Activated T-helper 2 cell treated with anti-CD3 and anti-CD28 coated beads, Interferon-gamma antibody, Interleukin-2, Interleukin-4, amounts not matched to agents 10 μg/mL and 5 μg/mL and 100 μg/mL, durations not matched to agents 14 hours and 24 hours and 36 hours (primary cell): ENCODE results near the gene FUZ. TPM values are rescaled to one million over a fixed set of nuclear protein-coding genes. Genes with fewer than 3 reads are reported as not detected.

Experiments used
- DNase-seq: peaks from one replicate; pipeline ENCODE4 v3.0.0; 2021; ENCODE audit warnings: low spot score
- H3K27ac Mint-ChIP-seq: one replicate; pipeline ENCODE4 v1.8.0; 2021; ENCODE audit warnings: mixed read lengths
- H3K27me3 Mint-ChIP-seq: one replicate; pipeline ENCODE4 v1.8.0; 2021; ENCODE audit warnings: low read depth, mixed read lengths
- H3K36me3 Mint-ChIP-seq: one replicate; pipeline ENCODE4 v1.8.0; 2021; ENCODE audit warnings: low read depth, mixed read lengths
- H3K4me1 Mint-ChIP-seq: one replicate; pipeline ENCODE4 v1.8.0; 2021; ENCODE audit warnings: low read depth, mixed read lengths
- H3K4me3 Mint-ChIP-seq: one replicate; pipeline ENCODE4 v1.8.0; 2021; ENCODE audit warnings: low read depth, mild to moderate bottlenecking, moderate library complexity, mixed read lengths
- H3K9me3 Mint-ChIP-seq: one replicate; pipeline ENCODE4 v1.8.0; 2021; ENCODE audit warnings: mixed read lengths
- intact Hi-C: fragments of 100-400 bp; cut with micrococcal nuclease; formaldehyde crosslinking; loops from one replicate; pipeline ENCODE4 v1.15.1; 2023
- total RNA-seq: library from RNA; stranded (reverse); gene quantifications from 2 replicates; pipeline ENCODE4 v1.2.3, GENCODE V29; 2022

Gene FUZ
- total RNA-seq, 1 donor from 2014 or later, result 13.6 TPM

DNA sequence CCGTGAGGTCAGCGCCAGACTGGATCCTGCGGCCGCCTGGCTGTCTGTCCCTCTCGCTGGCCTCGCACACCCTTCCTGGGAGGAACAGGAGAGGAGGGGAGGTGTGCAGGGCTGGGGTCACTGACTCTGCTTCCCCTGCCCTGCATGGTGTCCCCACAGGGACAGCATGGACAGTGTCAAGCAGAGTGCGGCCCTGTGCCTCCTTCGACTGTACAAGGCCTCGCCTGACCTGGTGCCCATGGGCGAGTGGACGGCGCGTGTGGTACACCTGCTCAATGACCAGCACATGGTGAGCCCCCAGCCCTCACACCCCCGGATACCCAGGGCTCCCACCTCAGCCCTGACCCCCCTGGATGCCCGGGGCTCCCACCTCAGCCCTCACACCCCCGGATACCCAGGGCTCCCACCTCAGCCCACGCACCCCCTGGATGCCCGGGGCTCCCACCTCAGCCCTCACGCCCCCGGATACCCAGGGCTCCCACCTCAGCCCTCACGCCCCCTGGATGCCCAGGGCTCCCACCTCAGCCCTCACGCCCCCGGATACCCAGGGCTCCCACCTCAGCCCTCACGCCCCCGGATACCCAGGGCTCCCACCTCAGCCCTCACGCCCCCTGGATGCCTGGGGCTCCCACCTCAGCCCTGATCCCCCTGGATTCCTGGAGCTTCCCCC, 21.2 kb downstream of the FUZ start:
- no peak overlapping the region for H3K4me3 Mint-ChIP-seq
- intact Hi-C loops, result no loop called here
- H3K4me1 Mint-ChIP-seq, result peaks cover 4% of the 10 kb centered on the region
- no peaks in the 10 kb centered on the region for H3K27me3 Mint-ChIP-seq
- H3K36me3 Mint-ChIP-seq, result peaks cover 52% of the 10 kb centered on the region
- DNase-seq, result no peak
- no peaks in the 10 kb centered on the region for H3K9me3 Mint-ChIP-seq
- no peak overlapping the region for H3K27ac Mint-ChIP-seq

DNA sequence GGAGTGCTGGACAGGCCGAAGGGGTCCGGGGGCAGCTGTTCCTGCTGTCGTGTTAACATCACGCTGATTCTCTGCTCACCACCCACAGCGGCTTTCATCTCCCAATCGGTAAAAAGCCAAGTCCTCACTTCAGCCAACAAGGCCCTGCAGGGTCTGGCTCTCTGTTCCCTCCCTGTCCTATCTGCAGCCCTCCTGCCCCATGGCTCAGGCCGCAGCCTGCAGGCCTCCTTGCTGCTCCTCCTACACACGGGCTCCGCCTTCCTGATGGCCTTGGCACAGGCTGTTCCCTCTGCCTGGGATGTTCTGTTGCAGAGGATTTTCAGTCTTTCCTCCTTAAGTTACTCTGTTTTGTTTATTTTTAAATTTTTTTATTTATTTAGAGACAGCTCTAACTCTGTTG, 22.2 kb downstream of the FUZ start:
- Mint-ChIP-seq H3K9me3 (no peaks in the 10 kb centered on the region), H3K36me3 (peaks cover 53% of the 10 kb centered on the region), H3K4me1 (peaks cover 4% of the 10 kb centered on the region), H3K4me3 (no peak overlapping the region), H3K27me3 (no peaks in the 10 kb centered on the region), H3K27ac (no peak overlapping the region)
- no peak for DNase-seq
- intact Hi-C loops, result no loop called here

DNA sequence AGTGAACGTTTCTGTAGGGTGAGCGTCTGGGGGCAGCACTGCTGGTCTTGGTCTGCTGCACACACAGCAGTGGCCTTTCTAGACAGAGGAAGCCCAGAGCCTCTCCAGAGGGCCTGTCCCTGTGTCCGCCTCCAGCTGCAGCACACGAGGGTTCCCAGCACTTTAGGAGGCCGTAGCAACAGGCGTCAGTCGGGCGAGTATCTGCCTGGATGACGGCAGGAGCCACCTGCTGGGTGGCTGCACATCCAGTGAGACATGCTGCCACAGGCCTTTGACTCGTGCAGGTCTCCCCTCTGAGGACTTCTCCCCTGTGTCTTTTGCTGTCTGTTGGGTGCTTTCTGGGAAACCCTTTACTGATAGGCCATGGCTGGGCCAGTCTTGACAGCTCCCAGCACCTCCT, 24.2 kb downstream of the FUZ start:
- H3K4me3 Mint-ChIP-seq, result no peak overlapping the region
- DNase-seq, result no peak
- peaks cover 4% of the 10 kb centered on the region for H3K4me1 Mint-ChIP-seq
- intact Hi-C loops, result no loop called here
- no peak overlapping the region for H3K27ac Mint-ChIP-seq
- H3K9me3 Mint-ChIP-seq, result no peaks in the 10 kb centered on the region
- H3K36me3 Mint-ChIP-seq, result peaks cover 55% of the 10 kb centered on the region
- no peaks in the 10 kb centered on the region for H3K27me3 Mint-ChIP-seq

DNA sequence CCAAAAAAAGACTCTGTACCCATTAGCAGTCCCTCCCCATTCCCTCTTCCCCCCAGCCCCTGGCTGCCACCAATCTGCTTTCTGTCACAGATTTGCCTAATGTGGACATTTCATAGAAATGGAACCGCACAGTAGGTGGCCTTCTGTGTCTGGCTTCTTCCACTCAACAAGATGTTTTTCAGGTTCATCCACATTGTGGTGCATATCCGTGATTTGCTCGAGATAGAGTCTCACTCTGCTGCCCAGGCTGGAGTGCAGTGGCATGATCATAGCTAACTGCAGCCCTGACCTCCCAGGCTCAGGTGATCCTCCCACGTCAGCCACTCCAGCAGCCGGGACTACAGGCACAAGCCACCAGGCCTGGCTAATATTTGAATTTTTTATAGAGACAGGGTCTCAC, 25.3 kb downstream of the FUZ start:
- Mint-ChIP-seq H3K4me3 (no peak overlapping the region), H3K4me1 (no peaks in the 10 kb centered on the region), H3K27ac (no peak overlapping the region), H3K27me3 (no peaks in the 10 kb centered on the region), H3K36me3 (peaks cover 59% of the 10 kb centered on the region), H3K9me3 (no peaks in the 10 kb centered on the region)
- intact Hi-C loops, result no loop called here
- DNase-seq, result no peak

DNA sequence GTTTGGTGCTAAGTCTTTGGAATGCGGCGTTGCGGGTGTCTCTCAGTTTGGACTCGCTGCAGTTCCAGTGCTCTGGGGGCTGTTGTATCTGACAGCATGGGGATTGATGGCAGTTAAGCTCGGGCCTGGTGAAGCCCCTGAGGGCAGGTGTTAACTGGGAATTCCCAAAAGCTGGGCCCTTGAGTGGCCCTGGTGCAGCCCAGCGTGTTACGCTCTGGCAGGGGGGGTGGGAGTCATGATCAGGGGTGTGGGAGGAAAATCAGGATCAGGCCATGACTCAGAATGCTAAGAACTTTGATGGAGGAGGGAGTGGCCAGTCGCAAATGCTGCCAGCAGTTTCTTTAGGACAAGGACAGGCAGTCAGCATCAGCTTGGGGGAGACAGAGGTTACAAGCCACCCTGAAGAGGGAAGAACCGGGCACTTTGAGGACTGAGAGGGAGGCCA, 26.7 kb downstream of the FUZ start:
- no peaks in the 10 kb centered on the region for H3K9me3 Mint-ChIP-seq

DNA sequence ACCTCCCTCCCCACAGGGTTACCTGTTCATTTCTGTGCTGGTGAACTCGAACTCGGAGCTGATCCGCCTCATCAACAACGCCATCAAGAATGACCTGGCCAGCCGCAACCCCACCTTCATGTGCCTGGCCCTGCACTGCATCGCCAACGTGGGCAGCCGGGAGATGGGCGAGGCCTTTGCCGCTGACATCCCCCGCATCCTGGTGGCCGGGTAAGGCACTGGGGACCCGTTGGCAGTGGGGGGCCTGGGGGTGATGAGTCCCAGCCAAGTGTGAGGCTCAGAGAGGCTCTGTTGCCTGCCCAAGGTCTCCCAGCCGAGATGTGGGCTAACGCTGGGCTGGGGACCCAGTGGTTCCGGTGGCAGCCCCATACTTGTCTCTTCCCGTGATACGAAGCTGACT, 30.6 kb downstream of the FUZ start:
- no peaks in the 10 kb centered on the region for H3K27me3 Mint-ChIP-seq
- no peaks in the 10 kb centered on the region for H3K9me3 Mint-ChIP-seq
- peaks cover 2% of the 10 kb centered on the region for H3K4me1 Mint-ChIP-seq
- peaks cover 47% of the 10 kb centered on the region for H3K36me3 Mint-ChIP-seq
- DNase-seq, result no peak
- H3K27ac Mint-ChIP-seq, result no peak overlapping the region
- intact Hi-C loops, result no loop called here
- H3K4me3 Mint-ChIP-seq, result no peak overlapping the region

More for the DNA sequence above, 26.7 kb downstream of the FUZ start:
- intact Hi-C loops, result no loop called here
- Mint-ChIP-seq H3K4me3 (no peak overlapping the region), H3K36me3 (peaks cover 61% of the 10 kb centered on the region), H3K4me1 (no peaks in the 10 kb centered on the region), H3K27me3 (no peaks in the 10 kb centered on the region), H3K27ac (no peak overlapping the region)
- no peak for DNase-seq

DNA sequence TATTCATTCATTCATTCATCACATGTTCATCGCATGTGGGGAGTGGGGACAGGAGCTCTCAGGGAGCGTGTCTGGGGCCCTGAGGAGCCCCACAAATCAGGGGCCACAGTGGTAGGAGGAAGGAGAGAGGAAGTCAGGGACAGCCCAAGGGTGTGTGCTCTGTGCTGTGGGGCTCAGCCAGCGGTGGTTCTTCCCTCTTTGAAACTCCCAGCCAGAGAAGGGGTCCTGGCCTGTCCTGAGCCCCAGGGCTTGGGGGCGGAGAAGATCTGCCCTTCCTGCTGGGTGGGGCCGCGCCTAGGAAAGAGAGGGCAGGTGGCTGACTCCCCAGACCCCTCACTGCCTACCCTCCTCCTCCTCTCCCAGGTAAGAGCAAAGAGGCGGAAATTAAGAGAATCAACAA, 31.7 kb downstream of the FUZ start:
- intact Hi-C loops, result no loop called here
- Mint-ChIP-seq H3K27me3 (no peaks in the 10 kb centered on the region), H3K4me3 (no peak overlapping the region), H3K27ac (no peak overlapping the region), H3K4me1 (peaks cover 2% of the 10 kb centered on the region), H3K9me3 (no peaks in the 10 kb centered on the region), H3K36me3 (peaks cover 44% of the 10 kb centered on the region)
- DNase-seq, result no peak

DNA sequence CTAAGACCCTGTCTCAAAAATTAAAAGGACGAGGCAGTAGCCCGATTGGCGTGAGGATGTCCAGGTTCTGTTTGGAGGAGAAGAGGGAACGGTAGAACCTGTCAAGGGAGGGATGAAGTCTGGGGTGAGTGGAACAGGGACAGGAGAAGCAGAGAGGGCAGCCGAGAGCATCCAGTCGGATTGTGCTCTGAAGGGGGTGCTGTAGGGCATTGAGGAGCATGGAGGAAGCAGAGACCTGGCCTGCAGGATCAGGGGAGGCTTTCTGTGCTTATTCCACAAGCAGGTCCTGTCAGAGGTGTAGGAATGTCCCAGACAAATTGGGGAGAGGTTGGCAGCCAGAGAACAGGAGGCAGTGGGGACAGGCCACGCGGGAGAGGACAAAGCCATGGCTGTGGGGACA, 32.2 kb downstream of the FUZ start:
- intact Hi-C loops, result no loop called here
- Mint-ChIP-seq H3K9me3 (no peaks in the 10 kb centered on the region), H3K27me3 (no peaks in the 10 kb centered on the region), H3K36me3 (peaks cover 42% of the 10 kb centered on the region), H3K4me3 (no peak overlapping the region), H3K4me1 (peaks cover 2% of the 10 kb centered on the region), H3K27ac (no peak overlapping the region)
- DNase-seq, result no peak

DNA sequence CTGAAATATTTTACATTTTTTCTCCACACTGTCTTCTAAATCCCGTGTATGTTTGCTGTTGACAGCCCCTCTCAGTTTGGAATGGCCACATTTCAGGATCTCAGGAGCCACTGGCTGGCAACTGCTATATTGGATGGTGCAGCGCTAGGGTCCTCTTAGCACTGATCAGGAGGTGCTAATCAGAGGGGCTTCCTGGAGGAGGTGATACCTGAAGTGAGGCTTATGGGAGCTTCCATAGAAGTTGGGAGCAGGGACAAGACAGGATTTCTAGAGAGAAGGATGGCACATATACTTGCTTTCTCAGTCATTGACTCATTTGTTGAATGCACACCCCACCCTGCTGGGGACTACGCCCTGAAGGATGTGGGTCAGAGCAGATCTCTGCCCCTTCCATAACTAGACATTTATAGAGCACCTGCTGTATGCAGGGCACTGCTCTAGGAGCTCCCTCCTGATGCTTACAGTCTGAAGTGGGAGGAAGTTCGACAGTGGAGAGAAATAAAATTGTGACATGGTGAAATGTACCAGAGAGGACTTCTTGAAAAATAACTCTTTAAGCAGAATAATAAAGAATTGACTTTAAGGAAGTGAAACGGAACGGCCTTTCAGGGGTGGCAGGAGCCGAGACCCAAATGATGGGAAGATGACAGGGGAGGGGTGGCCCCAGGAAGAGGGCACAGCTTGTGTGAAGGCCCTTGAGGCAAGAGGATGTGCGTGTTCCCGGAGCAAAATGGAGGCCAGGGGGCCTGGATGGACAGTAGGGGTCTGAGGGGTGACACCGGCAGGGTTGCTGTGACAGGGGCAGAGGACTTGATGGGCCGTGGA, 33.1 kb downstream of the FUZ start:
- H3K27ac Mint-ChIP-seq, result no peak overlapping the region
- DNase-seq, result no peak
- intact Hi-C loops, result no loop called here
- H3K36me3 Mint-ChIP-seq, result peaks cover 37% of the 10 kb centered on the region
- H3K4me3 Mint-ChIP-seq, result no peak overlapping the region
- no peaks in the 10 kb centered on the region for H3K27me3 Mint-ChIP-seq
- H3K4me1 Mint-ChIP-seq, result peaks cover 2% of the 10 kb centered on the region
- no peaks in the 10 kb centered on the region for H3K9me3 Mint-ChIP-seq

DNA sequence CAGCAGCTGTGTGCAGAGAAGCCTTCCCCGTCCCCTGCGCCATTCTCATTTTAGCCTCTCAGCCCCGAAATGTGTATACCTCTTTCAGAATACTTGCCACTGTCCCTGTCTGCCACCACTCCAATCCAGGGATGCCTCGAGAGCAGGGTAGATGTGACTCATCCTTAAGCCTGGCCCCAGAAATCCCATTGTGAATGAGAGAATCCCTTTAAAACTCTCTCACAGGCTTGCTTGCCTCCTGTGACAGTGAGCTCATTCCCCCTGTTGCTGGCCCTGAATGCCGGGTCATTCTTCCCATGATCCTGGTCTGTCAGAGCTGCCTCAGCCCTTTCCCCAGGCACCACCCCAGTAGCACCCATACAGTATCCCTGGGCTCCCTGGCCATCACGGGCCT, 36.7 kb downstream of the FUZ start:
- no peak overlapping the region for H3K27ac Mint-ChIP-seq
- peaks cover 2% of the 10 kb centered on the region for H3K4me1 Mint-ChIP-seq
- DNase-seq, result no peak
- H3K36me3 Mint-ChIP-seq, result peaks cover 11% of the 10 kb centered on the region
- H3K27me3 Mint-ChIP-seq, result no peaks in the 10 kb centered on the region
- H3K4me3 Mint-ChIP-seq, result no peak overlapping the region
- intact Hi-C loops, result no loop called here
- H3K9me3 Mint-ChIP-seq, result no peaks in the 10 kb centered on the region

DNA sequence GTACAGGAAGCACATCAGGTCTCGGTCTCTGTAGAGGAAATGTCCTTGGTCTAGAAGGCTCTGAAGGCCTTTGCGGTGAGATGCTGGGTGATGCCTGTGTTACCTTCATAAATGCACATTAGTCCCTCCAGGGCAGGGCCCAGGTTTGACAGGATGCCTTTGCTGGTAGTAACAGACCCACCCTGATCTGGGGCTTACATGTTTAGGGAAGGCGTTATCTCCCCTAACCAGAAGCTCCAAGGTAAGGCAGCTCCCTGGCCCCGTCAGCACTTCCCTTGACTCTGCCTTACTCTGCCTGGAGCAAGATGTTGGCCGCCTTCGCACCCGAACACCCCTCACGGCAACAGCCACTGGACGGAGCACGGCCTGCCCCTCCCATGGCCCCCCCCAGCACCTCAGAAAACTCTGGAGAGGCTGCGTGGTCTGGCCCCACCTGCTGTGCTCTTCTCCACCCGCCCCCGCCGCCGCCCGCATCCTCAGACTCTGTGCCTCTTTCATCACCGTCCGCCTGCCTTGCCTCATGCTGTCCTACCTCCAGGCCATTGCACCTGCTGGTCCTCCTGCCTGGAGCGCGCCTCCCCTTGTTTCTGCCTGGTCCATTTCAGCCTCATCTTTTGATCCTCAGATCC, 37.2 kb downstream of the FUZ start:
- no peak for DNase-seq
- intact Hi-C loops, result no loop called here
- H3K4me1 Mint-ChIP-seq, result peaks cover 2% of the 10 kb centered on the region
- no peak overlapping the region for H3K4me3 Mint-ChIP-seq
- H3K27ac Mint-ChIP-seq, result no peak overlapping the region
- no peaks in the 10 kb centered on the region for H3K9me3 Mint-ChIP-seq
- H3K27me3 Mint-ChIP-seq, result no peaks in the 10 kb centered on the region
- peaks cover 8% of the 10 kb centered on the region for H3K36me3 Mint-ChIP-seq

DNA sequence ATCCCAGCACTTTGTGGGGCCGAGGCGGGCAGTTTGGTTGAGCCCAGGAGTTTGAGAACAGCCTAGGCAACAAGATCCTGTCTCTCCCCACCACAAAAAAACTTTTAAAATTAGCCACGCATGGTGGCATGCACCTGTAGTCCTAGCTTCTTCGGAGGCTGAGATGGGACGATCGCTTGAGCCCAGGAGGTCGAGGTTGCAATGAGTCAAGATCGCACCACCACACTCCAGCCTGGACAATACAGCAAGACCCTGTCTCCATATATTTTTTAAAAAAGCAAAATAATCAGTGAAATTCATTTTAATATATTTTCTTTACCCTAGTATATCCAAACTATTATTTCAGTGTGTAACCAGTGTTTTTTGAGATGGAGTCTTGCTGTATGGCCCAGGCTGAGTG, 38.1 kb downstream of the FUZ start:
- H3K4me3 Mint-ChIP-seq, result no peak overlapping the region
- peaks cover 4% of the 10 kb centered on the region for H3K36me3 Mint-ChIP-seq
- no peaks in the 10 kb centered on the region for H3K9me3 Mint-ChIP-seq
- intact Hi-C loops, result no loop called here
- no peak overlapping the region for H3K27ac Mint-ChIP-seq
- no peak for DNase-seq
- H3K27me3 Mint-ChIP-seq, result no peaks in the 10 kb centered on the region
- peaks cover under 1% of the 10 kb centered on the region for H3K4me1 Mint-ChIP-seq
